Fibroblast of lung (primary cell): ENCODE measurements around the gene STAB2. TPM values are rescaled to one million over a fixed set of nuclear protein-coding genes. Genes with fewer than 3 reads are reported as not detected.

Source experiments
- DNase-seq, 2 donors: peaks; one replicate each; pipeline versions ENCODE4 v3.0.0 to v3.0.0-alpha.2; 2010; ENCODE audit warnings: low read depth in 2 of 2
- H2AFZ ChIP-seq: 2 replicates; pipeline ENCODE4 v1.5.1; 2012; ENCODE audit warnings: low read length, control low read depth, inconsistent platforms
- H3K27ac ChIP-seq: 2 replicates; pipeline ENCODE4 v1.5.1; 2011; ENCODE audit warnings: low read length, control low read depth; ENCODE audit not compliant: insufficient read depth
- H3K27me3 ChIP-seq: 2 replicates; pipeline ENCODE4 v1.5.1; 2011; ENCODE audit warnings: mild to moderate bottlenecking, low read length; ENCODE audit not compliant: control insufficient read depth, insufficient read depth
- H3K36me3 ChIP-seq: 2 replicates; pipeline ENCODE4 v1.5.1; 2011; ENCODE audit warnings: low read length; ENCODE audit not compliant: control insufficient read depth, insufficient read depth
- H3K4me1 ChIP-seq: 2 replicates; pipeline ENCODE4 v1.5.1; 2011; ENCODE audit warnings: low read length; ENCODE audit not compliant: control insufficient read depth, insufficient read depth; ENCODE audit errors: extremely low read depth
- H3K4me2 ChIP-seq: 2 replicates; pipeline ENCODE4 v1.5.1; 2011; ENCODE audit warnings: low read length, control low read depth; ENCODE audit not compliant: insufficient read depth; ENCODE audit errors: extremely low read depth
- H3K4me3 ChIP-seq, 4 experiments: fragments of 200-600 bp in 1 of 4; sonication (generic) in 1 of 4; replicated peaks in 1 of 4; 2 replicates each; pipeline ENCODE4 v1.5.1; 2011 to 2016; ENCODE audit warnings: low read length in 4 of 4, low read depth in 3 of 4, mild to moderate bottlenecking in 3 of 4, control low read depth in 2 of 4, inconsistent platforms in 1 of 4, mixed read lengths in 1 of 4; ENCODE audit not compliant: insufficient read depth in 1 of 4; ENCODE audit errors: control extremely low read depth in 1 of 4
- H3K79me2 ChIP-seq: 2 replicates; pipeline ENCODE4 v1.5.1; 2012; ENCODE audit warnings: mild to moderate bottlenecking, low read length, inconsistent platforms; ENCODE audit not compliant: control insufficient read depth, insufficient read depth
- H3K9ac ChIP-seq: 2 replicates; pipeline ENCODE4 v1.5.1; 2011; ENCODE audit warnings: mild to moderate bottlenecking, low read length, control low read depth; ENCODE audit not compliant: insufficient read depth
- H3K9me3 ChIP-seq: 2 replicates; pipeline ENCODE4 v1.5.1; 2012; ENCODE audit warnings: low read depth, low read length; ENCODE audit not compliant: control insufficient read depth, insufficient read depth
- H4K20me1 ChIP-seq: 2 replicates; pipeline ENCODE4 v1.5.1; 2011; ENCODE audit warnings: low read length; ENCODE audit not compliant: control insufficient read depth, insufficient read depth; ENCODE audit errors: extremely low read depth
- CTCF ChIP-seq, 2 donors: IDR thresholded peaks in 1 of 2; conservative IDR thresholded peaks in 1 of 2; 1 replicate in 1 of 2; 2 replicates in 1 of 2; pipeline ENCODE4 v1.5.1; 2011 to 2012; ENCODE audit warnings: low read length in 2 of 2, control low read depth in 1 of 2, inconsistent platforms in 1 of 2, low read depth in 1 of 2, mild to moderate bottlenecking in 1 of 2
- EZH2 ChIP-seq: IDR thresholded peaks from 2 replicates; pipeline ENCODE4 v1.5.1; 2012; ENCODE audit warnings: low read length, control low read depth, mild to moderate bottlenecking; ENCODE audit errors: missing control alignments
- polyA plus RNA-seq, 2 donors: library from polyadenylated mRNA; depleted of rRNA in 1 of 2; stranded (reverse) in 1 of 2; unstranded in 1 of 2; fragments of >200 nt; gene quantifications; 2 replicates each; pipeline ENCODE4 v1.2.1, GENCODE V29; 2011 to 2012; ENCODE audit warnings: missing spikeins in 1 of 2
- total RNA-seq: library from RNA; depleted of rRNA; stranded (reverse); fragments of >200 nt; gene quantifications from 2 replicates; pipeline ENCODE4 v1.2.1, GENCODE V29; 2014

Gene STAB2
- total and polyA plus RNA-seq, 2 donors (not counting 1 experiment from before 2014, with no cell fraction given) = not detected

- no peak overlapping the region for H3K27ac ChIP-seq
- H3K4me2 ChIP-seq = no peak overlapping the region
- no peaks in the 10 kb centered on the region for H4K20me1 ChIP-seq
- no peaks in the 10 kb centered on the region for H3K36me3 ChIP-seq
- H3K4me1 ChIP-seq = peaks cover 8% of the 10 kb centered on the region
- H3K9ac ChIP-seq = no peak overlapping the region
- H2AFZ ChIP-seq = no peak overlapping the region
- no peak overlapping the region for H3K4me3 ChIP-seq
- DNase-seq = no peak
- no peaks in the 10 kb centered on the region for H3K9me3 ChIP-seq
- H3K27me3 ChIP-seq = no peaks in the 10 kb centered on the region
- H3K79me2 ChIP-seq = no peaks in the 10 kb centered on the region
- TF ChIP-seq CTCF (conservative IDR thresholded peaks at IDR 0.05 in 1 of 2, IDR thresholded peaks at IDR 0.05 in 1 of 2; ENCODE audit: low read depth in 1 of 2, low read length in 2 of 2) (no peak), EZH2 (no peak)
These were observed 30.0 kb upstream of the STAB2 start for GRCh38 chr12:103556890-103557627.

GRCh38 chr12:103557628-103558010 lies 29.5 kb upstream of the STAB2 start:
- no peak overlapping the region for H3K9ac ChIP-seq
- no peaks in the 10 kb centered on the region for H4K20me1 ChIP-seq
- H3K4me3 ChIP-seq = no peak overlapping the region
- H3K27ac ChIP-seq = no peak overlapping the region
- H3K9me3 ChIP-seq = no peaks in the 10 kb centered on the region
- DNase-seq = no peak
- no peak for TF ChIP-seq CTCF (conservative IDR thresholded peaks at IDR 0.05 in 1 of 2, IDR thresholded peaks at IDR 0.05 in 1 of 2; ENCODE audit: low read depth in 1 of 2, low read length in 2 of 2)
- no peak for TF ChIP-seq EZH2
- H3K36me3 ChIP-seq = no peaks in the 10 kb centered on the region
- no peak overlapping the region for H2AFZ ChIP-seq
- peaks cover 3% of the 10 kb centered on the region for H3K27me3 ChIP-seq
- peaks cover 8% of the 10 kb centered on the region for H3K4me1 ChIP-seq
- H3K79me2 ChIP-seq = no peaks in the 10 kb centered on the region
- no peak overlapping the region for H3K4me2 ChIP-seq

GRCh38 chr12:103558879-103559278 lies 28.2 kb upstream of the STAB2 start:
- Histone ChIP-seq H3K4me3 (no peak overlapping the region), H3K27ac (no peak overlapping the region), H2AFZ (no peak overlapping the region), H3K9ac (no peak overlapping the region), H3K4me1 (peaks cover 8% of the 10 kb centered on the region), H3K4me2 (no peak overlapping the region), H3K79me2 (no peaks in the 10 kb centered on the region), H3K9me3 (no peaks in the 10 kb centered on the region), H3K27me3 (peaks cover 3% of the 10 kb centered on the region), H4K20me1 (no peaks in the 10 kb centered on the region), H3K36me3 (no peaks in the 10 kb centered on the region)
- TF ChIP-seq EZH2 (no peak), CTCF (conservative IDR thresholded peaks at IDR 0.05 in 1 of 2, IDR thresholded peaks at IDR 0.05 in 1 of 2; ENCODE audit: low read depth in 1 of 2, low read length in 2 of 2) (no peak)
- no peak for DNase-seq
